ENCODE measurements around the gene GRHL1. TPM values are rescaled to one million over a fixed set of nuclear protein-coding genes. Genes with fewer than 3 reads are reported as not detected.

Gene GRHL1
- polyA plus RNA-seq, 1 experiment, result 1.7 TPM

GRCh38 chr2:10002109-10002508 lies 50.6 kb downstream of the GRHL1 start:
- Histone ChIP-seq H3K4me3 (ENCODE audit: low read depth, low read length) (no peak overlapping the region), H3K36me3 (ENCODE audit: control insufficient read depth, insufficient read depth, low read length) (peaks cover 2% of the 10 kb centered on the region), H3K27me3 (ENCODE audit: control insufficient read depth, insufficient read depth, low read length) (no peaks in the 10 kb centered on the region)
- TF ChIP-seq CTCF (IDR thresholded peaks at IDR 0.05; ENCODE audit: insufficient read depth, low read depth, low read length), result no peak
- POLR2A ChIA-PET, result no interaction called here
- CTCF ChIA-PET, result interaction anchor here (1.3 kb wide), 1 partner anchor 18 kb away, joined by 3 read pairs; no protein-coding TSS in a partner anchor
- DNase-seq (ENCODE audit: low read depth), result no peak

- TF ChIP-seq CTCF (IDR thresholded peaks at IDR 0.05; ENCODE audit: insufficient read depth, low read depth, low read length), result no peak
- DNase-seq (ENCODE audit: low read depth), result no peak
- Histone ChIP-seq H3K27me3 (ENCODE audit: control insufficient read depth, insufficient read depth, low read length) (no peaks in the 10 kb centered on the region), H3K4me3 (ENCODE audit: low read depth, low read length) (no peak overlapping the region), H3K36me3 (ENCODE audit: control insufficient read depth, insufficient read depth, low read length) (no peaks in the 10 kb centered on the region)
- POLR2A ChIA-PET, result no interaction called here
- CTCF ChIA-PET, result interaction anchor here (1.3 kb wide), 1 partner anchor 19 kb away, joined by 3 read pairs; no protein-coding TSS in a partner anchor
Observed at GRCh38 chr2:10002681-10003080, 51.2 kb downstream of the GRHL1 start.

GRCh38 chr2:10003206-10004125 lies 52.0 kb downstream of the GRHL1 start:
- no peak overlapping the region for H3K4me3 ChIP-seq (ENCODE audit: low read depth, low read length)
- no peak for DNase-seq (ENCODE audit: low read depth)
- ChIA-PET POLR2A (no interaction called here), CTCF (interaction anchor here (1.3 kb wide), 1 partner anchor 19 kb away, joined by 3 read pairs; no protein-coding TSS in a partner anchor)
- no peak for TF ChIP-seq CTCF (IDR thresholded peaks at IDR 0.05; ENCODE audit: insufficient read depth, low read depth, low read length)
- H3K27me3 ChIP-seq (ENCODE audit: control insufficient read depth, insufficient read depth, low read length), result no peaks in the 10 kb centered on the region
- H3K36me3 ChIP-seq (ENCODE audit: control insufficient read depth, insufficient read depth, low read length), result no peaks in the 10 kb centered on the region

- no peak for DNase-seq (ENCODE audit: low read depth)
- H3K27me3 ChIP-seq (ENCODE audit: control insufficient read depth, insufficient read depth, low read length), result no peaks in the 10 kb centered on the region
- ChIA-PET CTCF (no interaction called here), POLR2A (no interaction called here)
- H3K4me3 ChIP-seq (ENCODE audit: low read depth, low read length), result no peak overlapping the region
- H3K36me3 ChIP-seq (ENCODE audit: control insufficient read depth, insufficient read depth, low read length), result no peaks in the 10 kb centered on the region
- TF ChIP-seq CTCF (IDR thresholded peaks at IDR 0.05; ENCODE audit: insufficient read depth, low read depth, low read length), result no peak
Observed at GRCh38 chr2:10004401-10004800, 52.9 kb downstream of the GRHL1 start.

- Histone ChIP-seq H3K27me3 (ENCODE audit: control insufficient read depth, insufficient read depth, low read length) (no peaks in the 10 kb centered on the region), H3K36me3 (ENCODE audit: control insufficient read depth, insufficient read depth, low read length) (no peaks in the 10 kb centered on the region), H3K4me3 (ENCODE audit: low read depth, low read length) (no peak overlapping the region)
- POLR2A ChIA-PET, result no interaction called here
- no peak for DNase-seq (ENCODE audit: low read depth)
- CTCF ChIA-PET, result interaction anchor here (0.9 to 1.6 kb wide), 2 partner anchors 9 to 20 kb away, joined by 3 to 5 read pairs; no protein-coding TSS in a partner anchor
- TF ChIP-seq CTCF (IDR thresholded peaks at IDR 0.05; ENCODE audit: insufficient read depth, low read depth, low read length), result no peak
Observed at GRCh38 chr2:10004836-10005235, 53.3 kb downstream of the GRHL1 start.

All from BJ (cell line).